Ovary (tissue), 9 donors: ENCODE measurements around the gene PROK2. TPM values are rescaled to one million over a fixed set of nuclear protein-coding genes. Genes with fewer than 3 reads are reported as not detected.

Source experiments
- DNase-seq, 5 donors: peaks; one replicate each; pipeline ENCODE4 v3.0.0-alpha.2; 2019 to 2020
- H3K27ac ChIP-seq, 2 donors: fragments of 200-600 bp; one replicate each; pipeline versions ENCODE4 v1.5.1 to v1.8.0; 2019 to 2022
- H3K27me3 ChIP-seq: fragments of 200-600 bp; one replicate; pipeline ENCODE4 v1.8.0; 2022
- H3K36me3 ChIP-seq: fragments of 200-600 bp; sonication (generic); one replicate; pipeline ENCODE4 v1.5.1; 2019
- H3K4me1 ChIP-seq: one replicate; pipeline ENCODE4 v1.8.1; 2013; ENCODE audit warnings: mild to moderate bottlenecking, moderate library complexity; ENCODE audit not compliant: insufficient read depth
- H3K4me3 ChIP-seq: fragments of 200-600 bp; sonication (generic); one replicate; pipeline ENCODE4 v1.5.1; 2017
- H3K9me3 ChIP-seq, 2 donors: fragments of 200-600 bp in 1 of 2; sonication (generic) in 1 of 2; one replicate each; pipeline versions ENCODE4 v1.5.1 to v1.8.1; 2013 to 2019; ENCODE audit warnings: mild to moderate bottlenecking in 1 of 2, moderate library complexity in 1 of 2
- EP300 ChIP-seq: sonication (generic); formaldehyde crosslinking; IDR thresholded peaks from one replicate; pipeline ENCODE4 v1.6.1; 2017; ENCODE audit warnings: antibody characterized with exemption
- POLR2A ChIP-seq: fragments of 450-650 bp; IDR thresholded peaks from one replicate; pipeline ENCODE4 v1.6.1; 2017; ENCODE audit warnings: antibody characterized with exemption, mild to moderate bottlenecking, moderate library complexity
- WGBS, 3 donors: extraction: QIAGEN DNeasy Blood & Tissue Kit in 1 of 3; methylation state at CpG; one replicate each; pipeline versions ENCODE4 v1.1.5 to v1.1.7; 2013 to 2017; 5-methylcytosine and 5-hydroxymethylcytosine counted together
- intact Hi-C, 4 donors: fragments of 100-400 bp; cut with DNase I; formaldehyde crosslinking; loops; one replicate each; pipeline versions ENCODE4 v1.11.0 to v1.15.1; 2022 to 2023
- polyA plus RNA-seq, 2 donors: library from polyadenylated mRNA; stranded (reverse); fragments of 200-250 nt in 1 of 2; fragments of 350-450 nt in 1 of 2; fragmentation: Illumina TruSeq in 1 of 2; extraction: RNeasy Lipid Tissue Mini Kit (QIAGEN cat#74804) in 1 of 2; gene quantifications; one replicate each; pipeline ENCODE4 v1.2.3, GENCODE V29; 2013 to 2014
- total RNA-seq, 7 donors: library from RNA; depleted of rRNA in 2 of 7; stranded (reverse); fragments of >200 nt in 2 of 7; fragmentation: NEBNext Ultra II Directional in 3 of 7; extraction: Animal tissue kit (Norgen Biotek cat#: 25700) in 3 of 7; gene quantifications; one replicate each; pipeline versions ENCODE4 v1.1.0 to v1.2.4, GENCODE V29; 2016 to 2023
- TF ChIP-seq, protein P1 (sequence below), 3 donors: fragments of 450-650 bp in 2 of 3; fragments of 200-600 bp in 1 of 3; IDR thresholded peaks; one replicate each; pipeline versions ENCODE4 v1.5.1 to v1.8.0; 2016 to 2022; ENCODE audit warnings: antibody characterized with exemption in 3 of 3, mild to moderate bottlenecking in 1 of 3
- donor health status: DM: no; HTN: no; CAD: no; lungs with moderate emphysema.
- donor health status: DM: no; HTN: no; CAD: no.
- donor health status: Bipolar disorder and iron deficiency.
- donor health status: DM: yes; HTN: yes; CAD: no.
- donor health status: DM: no; HTN: no; CAD: no.
- donor health status: DM: yes; HTN: yes; CAD: no.

Gene PROK2
- total and polyA plus RNA-seq, 9 donors = 0.08 to 0.45 (median 0.20) TPM; not detected in 4

DNA sequence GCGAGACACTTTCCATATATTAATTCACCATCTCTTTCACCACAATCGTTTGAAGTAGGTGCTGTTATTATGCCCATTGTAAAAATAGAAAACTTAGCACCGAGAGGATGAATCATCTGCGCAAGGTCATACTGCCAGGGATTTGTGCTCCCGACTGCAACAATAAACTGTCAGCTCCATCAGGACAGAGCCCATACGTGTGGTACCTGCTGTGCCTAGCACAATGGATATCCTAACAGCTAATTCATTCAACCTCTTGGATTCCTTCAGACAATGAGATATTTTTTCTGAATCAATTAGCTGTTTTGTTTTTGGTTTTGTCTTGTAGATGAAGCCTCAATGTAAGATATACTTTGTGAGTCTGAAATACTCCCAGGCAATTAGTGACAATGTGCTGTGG lies 32.3 kb upstream of the PROK2 start:
- no peaks in the 10 kb centered on the region for H3K27me3 ChIP-seq
- 69 to 85% (median 73%) methylated on average over 6 of the region's 6 CpGs for WGBS, 3 donors
- H3K9me3 ChIP-seq = no peaks in the 10 kb centered on the region
- TF ChIP-seq POLR2A (no peak), EP300 (no peak)
- TF ChIP-seq, protein P1, sequence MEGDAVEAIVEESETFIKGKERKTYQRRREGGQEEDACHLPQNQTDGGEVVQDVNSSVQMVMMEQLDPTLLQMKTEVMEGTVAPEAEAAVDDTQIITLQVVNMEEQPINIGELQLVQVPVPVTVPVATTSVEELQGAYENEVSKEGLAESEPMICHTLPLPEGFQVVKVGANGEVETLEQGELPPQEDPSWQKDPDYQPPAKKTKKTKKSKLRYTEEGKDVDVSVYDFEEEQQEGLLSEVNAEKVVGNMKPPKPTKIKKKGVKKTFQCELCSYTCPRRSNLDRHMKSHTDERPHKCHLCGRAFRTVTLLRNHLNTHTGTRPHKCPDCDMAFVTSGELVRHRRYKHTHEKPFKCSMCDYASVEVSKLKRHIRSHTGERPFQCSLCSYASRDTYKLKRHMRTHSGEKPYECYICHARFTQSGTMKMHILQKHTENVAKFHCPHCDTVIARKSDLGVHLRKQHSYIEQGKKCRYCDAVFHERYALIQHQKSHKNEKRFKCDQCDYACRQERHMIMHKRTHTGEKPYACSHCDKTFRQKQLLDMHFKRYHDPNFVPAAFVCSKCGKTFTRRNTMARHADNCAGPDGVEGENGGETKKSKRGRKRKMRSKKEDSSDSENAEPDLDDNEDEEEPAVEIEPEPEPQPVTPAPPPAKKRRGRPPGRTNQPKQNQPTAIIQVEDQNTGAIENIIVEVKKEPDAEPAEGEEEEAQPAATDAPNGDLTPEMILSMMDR (IDR thresholded peaks at IDR 0.05) = no peak
- H3K36me3 ChIP-seq = no peaks in the 10 kb centered on the region
- intact Hi-C loops = no loop called here
- H3K4me3 ChIP-seq = no peak overlapping the region
- no peaks in the 10 kb centered on the region for H3K4me1 ChIP-seq
- DNase-seq = no peak
- no peak overlapping the region for H3K27ac ChIP-seq

DNA sequence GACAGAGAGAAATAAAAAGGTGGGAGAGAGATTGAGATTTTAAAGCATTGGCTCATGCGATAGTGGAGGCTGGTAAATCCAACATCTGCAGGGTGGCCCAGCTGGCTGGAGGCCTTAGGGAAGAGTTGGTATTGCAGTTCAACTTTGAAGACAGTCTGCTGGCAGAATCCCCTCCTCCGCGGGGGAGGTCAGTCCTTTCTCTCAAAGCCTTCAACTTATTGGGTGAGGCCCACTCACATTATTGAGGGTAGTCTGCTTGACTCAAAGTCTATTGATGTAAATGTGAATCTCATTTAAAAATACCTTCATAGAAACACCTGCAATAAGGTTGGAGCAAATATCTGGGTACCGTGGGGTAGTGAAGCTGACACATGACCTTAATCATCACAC lies 31.8 kb upstream of the PROK2 start:
- no peaks in the 10 kb centered on the region for H3K9me3 ChIP-seq
- no peaks in the 10 kb centered on the region for H3K27me3 ChIP-seq
- no peak for DNase-seq
- TF ChIP-seq EP300 (no peak), POLR2A (no peak)
- TF ChIP-seq, protein P1 (IDR thresholded peaks at IDR 0.05) = no peak
- no peaks in the 10 kb centered on the region for H3K4me1 ChIP-seq
- 84 to 88% (median 87%) methylated on average over 4 of the region's 4 CpGs for WGBS, 3 donors
- H3K4me3 ChIP-seq = no peak overlapping the region
- intact Hi-C loops = no loop called here
- no peak overlapping the region for H3K27ac ChIP-seq
- H3K36me3 ChIP-seq = no peaks in the 10 kb centered on the region

DNA sequence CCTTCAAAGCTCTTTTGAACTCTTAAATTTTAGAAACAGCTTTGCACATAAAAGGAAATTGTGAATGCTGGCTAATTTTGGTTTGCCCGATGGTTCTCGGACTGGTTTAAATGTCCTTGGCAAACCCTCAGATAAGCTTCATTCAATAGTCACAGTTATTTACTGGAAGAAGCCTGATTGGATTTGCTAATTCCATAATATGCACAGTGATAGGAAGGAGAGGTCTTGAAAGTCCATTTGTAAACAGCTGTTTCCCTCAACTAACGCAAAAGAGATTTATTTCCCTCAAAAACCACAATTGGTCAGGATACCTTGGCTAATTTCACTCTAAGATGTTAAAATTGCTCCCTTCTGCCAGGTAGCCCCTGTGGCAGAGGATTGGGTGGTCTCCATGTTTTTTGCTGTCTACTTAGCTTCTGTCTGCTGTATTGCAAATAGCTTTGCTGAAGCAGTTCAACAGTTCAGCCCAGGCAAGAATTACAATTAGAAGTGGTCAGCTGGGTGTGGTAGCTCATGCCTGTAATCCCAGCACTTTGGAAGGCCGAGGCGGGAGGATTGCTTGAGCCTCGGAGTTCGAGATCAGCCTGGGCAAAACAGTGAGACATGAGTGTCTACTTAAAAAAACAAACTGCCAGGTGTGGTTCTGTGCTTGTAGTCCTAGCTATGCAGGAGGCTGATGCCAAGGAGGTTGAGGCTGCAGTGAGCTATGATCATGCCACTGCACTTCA lies 30.6 kb upstream of the PROK2 start:
- Histone ChIP-seq H3K9me3 (no peaks in the 10 kb centered on the region), H3K4me3 (no peak overlapping the region), H3K36me3 (no peaks in the 10 kb centered on the region), H3K4me1 (no peaks in the 10 kb centered on the region), H3K27me3 (no peaks in the 10 kb centered on the region), H3K27ac (no peak overlapping the region)
- intact Hi-C loops = no loop called here
- TF ChIP-seq POLR2A (no peak), EP300 (no peak)
- TF ChIP-seq, protein P1 (IDR thresholded peaks at IDR 0.05) = no peak
- DNase-seq = no peak
- 46 to 69% (median 56%) methylated on average over 7 of the region's 7 CpGs for WGBS, 3 donors

DNA sequence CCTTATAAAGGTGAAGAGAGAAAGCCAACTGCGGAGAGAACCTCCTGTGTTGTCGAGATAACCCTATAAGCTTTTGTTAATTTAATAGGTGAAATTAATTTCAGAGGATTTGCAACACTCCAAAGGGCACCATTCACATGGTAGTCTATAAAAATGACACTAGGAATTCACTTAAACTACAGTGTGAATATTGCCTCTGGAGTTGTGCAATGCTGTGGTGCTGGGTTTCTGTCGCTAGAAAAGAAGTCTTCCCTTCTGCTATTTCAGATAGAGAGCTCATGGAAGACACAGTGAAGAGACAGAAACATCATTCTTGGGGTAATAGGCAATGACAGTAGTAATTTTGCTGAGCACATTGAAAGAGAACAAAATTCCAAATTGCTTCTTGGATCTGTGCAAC lies 28.8 kb upstream of the PROK2 start:
- TF ChIP-seq EP300 (no peak), POLR2A (no peak)
- TF ChIP-seq, protein P1 (IDR thresholded peaks at IDR 0.05) = no peak
- WGBS, 3 donors = 91 to 95% (median 91%) methylated on average over 3 of the region's 3 CpGs
- Histone ChIP-seq H3K36me3 (no peaks in the 10 kb centered on the region), H3K9me3 (no peaks in the 10 kb centered on the region), H3K4me1 (no peaks in the 10 kb centered on the region), H3K4me3 (no peak overlapping the region), H3K27ac (no peak overlapping the region), H3K27me3 (no peaks in the 10 kb centered on the region)
- intact Hi-C loops = no loop called here
- no peak for DNase-seq
